Activated naive CD8-positive, alpha-beta T cell treated with anti-CD3 and anti-CD28 coated beads, Interleukin-2, amount 50 U/mL, for 24 hours (primary cell): ENCODE data around the gene RAD21L1.
"Not testable (repeated sequence)": the region's sequence is repeated elsewhere in the genome, so short reads cannot be mapped to it uniquely, and the experiment has no call there.

Experiments
- ATAC-seq: fragments of 150-1000 bp; cut with Tn5 transposase; one replicate; pipeline ENCODE4 v1.10.0; 2021
- DNase-seq: peaks from one replicate; pipeline ENCODE4 v3.0.0; 2021
- H3K27ac Mint-ChIP-seq: one replicate; pipeline ENCODE4 v1.8.0; 2021; ENCODE audit warnings: mild to moderate bottlenecking, mixed read lengths
- H3K27me3 Mint-ChIP-seq: one replicate; pipeline ENCODE4 v1.8.0; 2021; ENCODE audit warnings: mixed read lengths
- H3K36me3 Mint-ChIP-seq: one replicate; pipeline ENCODE4 v1.8.0; 2021; ENCODE audit warnings: low read depth, mixed read lengths
- H3K4me1 Mint-ChIP-seq: one replicate; pipeline ENCODE4 v1.8.0; 2021; ENCODE audit warnings: mixed read lengths
- H3K4me3 Mint-ChIP-seq: one replicate; pipeline ENCODE4 v1.8.0; 2021; ENCODE audit warnings: mild to moderate bottlenecking, moderate library complexity, mixed read lengths
- H3K9me3 Mint-ChIP-seq: one replicate; pipeline ENCODE4 v1.8.0; 2021; ENCODE audit warnings: mixed read lengths

The RAD21L1 gene

GRCh38 chr20:1232286-1233111 lies 6.7 kb downstream of the RAD21L1 start:
- no peak overlapping the region for H3K27ac Mint-ChIP-seq
- H3K4me3 Mint-ChIP-seq, result no peak overlapping the region
- H3K36me3 Mint-ChIP-seq, result no peaks in the 10 kb centered on the region
- peaks cover under 1% of the 10 kb centered on the region for H3K4me1 Mint-ChIP-seq
- H3K27me3 Mint-ChIP-seq, result peaks cover 24% of the 10 kb centered on the region
- ATAC-seq (no peak), DNase-seq (no peak)
- H3K9me3 Mint-ChIP-seq, result no peaks in the 10 kb centered on the region

GRCh38 chr20:1240549-1240948 lies 14.7 kb downstream of the RAD21L1 start:
- Mint-ChIP-seq H3K27me3 (peaks cover 6% of the 10 kb centered on the region), H3K36me3 (no peaks in the 10 kb centered on the region), H3K4me3 (no peak overlapping the region), H3K9me3 (no peaks in the 10 kb centered on the region), H3K4me1 (no peaks in the 10 kb centered on the region), H3K27ac (no peak overlapping the region)
- no peak for DNase-seq
- no peak for ATAC-seq

GRCh38 chr20:1241456-1241855 lies 15.6 kb downstream of the RAD21L1 start:
- H3K4me3 Mint-ChIP-seq, result no peak overlapping the region
- H3K9me3 Mint-ChIP-seq, result no peaks in the 10 kb centered on the region
- ATAC-seq (no peak), DNase-seq (no peak)
- H3K27me3 Mint-ChIP-seq, result peaks cover 6% of the 10 kb centered on the region
- no peak overlapping the region for H3K27ac Mint-ChIP-seq
- H3K36me3 Mint-ChIP-seq, result no peaks in the 10 kb centered on the region
- no peaks in the 10 kb centered on the region for H3K4me1 Mint-ChIP-seq

- Mint-ChIP-seq H3K27me3 (peaks cover 6% of the 10 kb centered on the region), H3K4me1 (no peaks in the 10 kb centered on the region), H3K9me3 (no peaks in the 10 kb centered on the region), H3K4me3 (no peak overlapping the region), H3K36me3 (no peaks in the 10 kb centered on the region), H3K27ac (no peak overlapping the region)
- ATAC-seq (no peak), DNase-seq (no peak)
These were observed 16.3 kb downstream of the RAD21L1 start for GRCh38 chr20:1242099-1242498.

- Mint-ChIP-seq H3K36me3 (no peaks in the 10 kb centered on the region), H3K9me3 (no peaks in the 10 kb centered on the region), H3K27me3 (peaks cover 6% of the 10 kb centered on the region), H3K4me3 (no peak overlapping the region), H3K27ac (no peak overlapping the region), H3K4me1 (no peaks in the 10 kb centered on the region)
- DNase-seq (no peak), ATAC-seq (no peak)
These were observed 16.7 kb downstream of the RAD21L1 start for GRCh38 chr20:1242530-1242929.

GRCh38 chr20:1245578-1245977 lies 19.7 kb downstream of the RAD21L1 start:
- no peaks in the 10 kb centered on the region for H3K9me3 Mint-ChIP-seq
- no peak for ATAC-seq
- H3K27me3 Mint-ChIP-seq, result peaks cover 2% of the 10 kb centered on the region
- H3K4me3 Mint-ChIP-seq, result no peak overlapping the region
- H3K4me1 Mint-ChIP-seq, result no peaks in the 10 kb centered on the region
- DNase-seq, result no peak
- no peaks in the 10 kb centered on the region for H3K36me3 Mint-ChIP-seq
- H3K27ac Mint-ChIP-seq, result no peak overlapping the region

- ATAC-seq (no peak), DNase-seq (no peak)
- Mint-ChIP-seq H3K36me3 (peaks cover 1% of the 10 kb centered on the region), H3K4me3 (no peak overlapping the region), H3K9me3 (peaks cover 4% of the 10 kb centered on the region), H3K27ac (no peak overlapping the region), H3K27me3 (no peaks in the 10 kb centered on the region), H3K4me1 (peaks cover 6% of the 10 kb centered on the region)
These were observed 21.8 kb downstream of the RAD21L1 start for GRCh38 chr20:1247689-1248088.

GRCh38 chr20:1250282-1250681 lies 24.4 kb downstream of the RAD21L1 start:
- not testable (repeated sequence) for H3K9me3 Mint-ChIP-seq, H3K36me3 Mint-ChIP-seq, H3K27me3 Mint-ChIP-seq, DNase-seq, ATAC-seq, H3K4me1 Mint-ChIP-seq, H3K27ac Mint-ChIP-seq, H3K4me3 Mint-ChIP-seq

GRCh38 chr20:1252416-1252815 lies 26.6 kb downstream of the RAD21L1 start:
- ATAC-seq, result no peak
- DNase-seq, result no peak
- peaks cover 1% of the 10 kb centered on the region for H3K36me3 Mint-ChIP-seq
- no peak overlapping the region for H3K27ac Mint-ChIP-seq
- no peak overlapping the region for H3K4me3 Mint-ChIP-seq
- peaks cover 1% of the 10 kb centered on the region for H3K27me3 Mint-ChIP-seq
- H3K9me3 Mint-ChIP-seq, result peaks cover 4% of the 10 kb centered on the region
- peaks cover 6% of the 10 kb centered on the region for H3K4me1 Mint-ChIP-seq

GRCh38 chr20:1254254-1254653 lies 28.4 kb downstream of the RAD21L1 start:
- peaks cover 2% of the 10 kb centered on the region for H3K27me3 Mint-ChIP-seq
- peaks cover 6% of the 10 kb centered on the region for H3K4me1 Mint-ChIP-seq
- H3K27ac Mint-ChIP-seq, result no peak overlapping the region
- peaks cover 1% of the 10 kb centered on the region for H3K36me3 Mint-ChIP-seq
- H3K4me3 Mint-ChIP-seq, result no peak overlapping the region
- H3K9me3 Mint-ChIP-seq, result peaks cover 4% of the 10 kb centered on the region
- ATAC-seq (no peak), DNase-seq (no peak)

- Mint-ChIP-seq H3K27ac (no peak overlapping the region), H3K27me3 (peaks cover 2% of the 10 kb centered on the region), H3K36me3 (peaks cover 1% of the 10 kb centered on the region), H3K4me1 (peaks cover 6% of the 10 kb centered on the region), H3K4me3 (no peak overlapping the region), H3K9me3 (peaks cover 4% of the 10 kb centered on the region)
- ATAC-seq (peak; percentile 28), DNase-seq (no peak)
These were observed 29.8 kb downstream of the RAD21L1 start for GRCh38 chr20:1255675-1256074.

- Mint-ChIP-seq H3K36me3 (peaks cover 3% of the 10 kb centered on the region), H3K27me3 (peaks cover 2% of the 10 kb centered on the region), H3K4me3 (peak overlapping the region; percentile 21), H3K9me3 (peaks cover 4% of the 10 kb centered on the region), H3K27ac (no peak overlapping the region), H3K4me1 (peaks cover 40% of the 10 kb centered on the region)
- DNase-seq (no peak), ATAC-seq (no peak)
These were observed 38.0 kb downstream of the RAD21L1 start for GRCh38 chr20:1263853-1264252.

GRCh38 chr20:1264727-1265126 lies 38.9 kb downstream of the RAD21L1 start:
- H3K4me3 Mint-ChIP-seq, result peak overlapping the region; percentile 86

GRCh38 chr20:1265226-1265915 lies 39.5 kb downstream of the RAD21L1 start:
- Mint-ChIP-seq H3K4me1 (peaks cover 40% of the 10 kb centered on the region), H3K27ac (peak overlapping the region; percentile 83), H3K36me3 (peaks cover 3% of the 10 kb centered on the region), H3K9me3 (peaks cover 4% of the 10 kb centered on the region), H3K27me3 (peaks cover 2% of the 10 kb centered on the region), H3K4me3 (peak overlapping the region; percentile 86)
- ATAC-seq (no peak), DNase-seq (no peak)

More at GRCh38 chr20:1264727-1265126, 38.9 kb downstream of the RAD21L1 start:
- H3K27me3 Mint-ChIP-seq, result peaks cover 2% of the 10 kb centered on the region
- H3K9me3 Mint-ChIP-seq, result peaks cover 4% of the 10 kb centered on the region
- peaks cover 40% of the 10 kb centered on the region for H3K4me1 Mint-ChIP-seq
- DNase-seq (no peak), ATAC-seq (no peak)
- H3K27ac Mint-ChIP-seq, result peak overlapping the region; percentile 63
- H3K36me3 Mint-ChIP-seq, result peaks cover 3% of the 10 kb centered on the region

- Mint-ChIP-seq H3K36me3 (peaks cover 3% of the 10 kb centered on the region), H3K4me1 (peaks cover 40% of the 10 kb centered on the region), H3K9me3 (peaks cover 4% of the 10 kb centered on the region), H3K27me3 (peaks cover 2% of the 10 kb centered on the region), H3K27ac (peak overlapping the region; percentile 83), H3K4me3 (peak overlapping the region; percentile 86)
- ATAC-seq (no peak), DNase-seq (no peak)
These were observed 40.0 kb downstream of the RAD21L1 start for GRCh38 chr20:1265916-1266166.
